ENCODE results near the gene POGLUT3. TPM values are rescaled to one million over a fixed set of nuclear protein-coding genes. Genes with fewer than 3 reads are reported as not detected.

The POGLUT3 gene
- polyA plus RNA-seq, 1 experiment, result 20.8 TPM

GRCh38 chr11:108538502-108538901 is 40.3 kb upstream of the POGLUT3 start:
- ChIA-PET CTCF (no interaction called here), POLR2A (interaction anchor here (0.6 kb wide), 1 partner anchor 149 kb away, joined by 6 read pairs; no protein-coding TSS in a partner anchor)
- TF ChIP-seq CTCF (IDR thresholded peaks at IDR 0.05; ENCODE audit: insufficient read depth, low read depth, low read length), result no peak
- H3K4me3 ChIP-seq (ENCODE audit: low read depth, low read length), result no peak overlapping the region
- no peaks in the 10 kb centered on the region for H3K36me3 ChIP-seq (ENCODE audit: control insufficient read depth, insufficient read depth, low read length)
- no peak for DNase-seq (ENCODE audit: low read depth)
- H3K27me3 ChIP-seq (ENCODE audit: control insufficient read depth, insufficient read depth, low read length), result no peaks in the 10 kb centered on the region

GRCh38 chr11:108538022-108538424 is 39.8 kb upstream of the POGLUT3 start:
- no peak for DNase-seq (ENCODE audit: low read depth)
- ChIA-PET POLR2A (interaction anchor here (0.6 kb wide), 1 partner anchor 148 kb away, joined by 6 read pairs; no protein-coding TSS in a partner anchor), CTCF (no interaction called here)
- no peak overlapping the region for H3K4me3 ChIP-seq (ENCODE audit: low read depth, low read length)
- no peak for TF ChIP-seq CTCF (IDR thresholded peaks at IDR 0.05; ENCODE audit: insufficient read depth, low read depth, low read length)
- H3K27me3 ChIP-seq (ENCODE audit: control insufficient read depth, insufficient read depth, low read length), result no peaks in the 10 kb centered on the region
- H3K36me3 ChIP-seq (ENCODE audit: control insufficient read depth, insufficient read depth, low read length), result no peaks in the 10 kb centered on the region

- ChIA-PET CTCF (no interaction called here), POLR2A (no interaction called here)
- Histone ChIP-seq H3K4me3 (ENCODE audit: low read depth, low read length) (no peak overlapping the region), H3K36me3 (ENCODE audit: control insufficient read depth, insufficient read depth, low read length) (no peaks in the 10 kb centered on the region), H3K27me3 (ENCODE audit: control insufficient read depth, insufficient read depth, low read length) (no peaks in the 10 kb centered on the region)
- TF ChIP-seq CTCF (IDR thresholded peaks at IDR 0.05; ENCODE audit: insufficient read depth, low read depth, low read length), result no peak
- DNase-seq (ENCODE audit: low read depth), result no peak
Measured at GRCh38 chr11:108536783-108537182, 38.6 kb upstream of the POGLUT3 start.

- ChIA-PET CTCF (interaction anchor here (1.0 to 1.4 kb wide), 2 partner anchors 9 to 15 kb away, joined by 3 read pairs; no protein-coding TSS in a partner anchor), POLR2A (interaction anchor here (0.6 kb wide), 1 partner anchor 16 kb away, joined by 3 read pairs; no protein-coding TSS in a partner anchor)
- no peaks in the 10 kb centered on the region for H3K36me3 ChIP-seq (ENCODE audit: control insufficient read depth, insufficient read depth, low read length)
- DNase-seq (ENCODE audit: low read depth), result no peak
- no peak for TF ChIP-seq CTCF (IDR thresholded peaks at IDR 0.05; ENCODE audit: insufficient read depth, low read depth, low read length)
- no peaks in the 10 kb centered on the region for H3K27me3 ChIP-seq (ENCODE audit: control insufficient read depth, insufficient read depth, low read length)
- H3K4me3 ChIP-seq (ENCODE audit: low read depth, low read length), result no peak overlapping the region
Measured at GRCh38 chr11:108535384-108535955, 37.3 kb upstream of the POGLUT3 start.

- ChIA-PET CTCF (no interaction called here), POLR2A (no interaction called here)
- H3K36me3 ChIP-seq (ENCODE audit: control insufficient read depth, insufficient read depth, low read length), result no peaks in the 10 kb centered on the region
- H3K4me3 ChIP-seq (ENCODE audit: low read depth, low read length), result no peak overlapping the region
- no peak for TF ChIP-seq CTCF (IDR thresholded peaks at IDR 0.05; ENCODE audit: insufficient read depth, low read depth, low read length)
- no peak for DNase-seq (ENCODE audit: low read depth)
- no peaks in the 10 kb centered on the region for H3K27me3 ChIP-seq (ENCODE audit: control insufficient read depth, insufficient read depth, low read length)
Measured at GRCh38 chr11:108534274-108534882, 36.2 kb upstream of the POGLUT3 start.

Data from BJ (cell line).